OCI-LY7 (cell line): Measurements from ENCODE around the gene MAML3. TPM values are rescaled to one million over a fixed set of nuclear protein-coding genes. Genes with fewer than 3 reads are reported as not detected.

Experiments used
- BruUV-seq: library from RNA; stranded (reverse); fragments of 400-500 nt; replicated peaks from 2 replicates; lab custom pipeline; 2021; lab: Mats Ljungman, UMichigan
- CTCF ChIA-PET: fragments of 300-600 bp; sonication (Branson Sonifier 250); formaldehyde crosslinking; loops from one replicate; lab custom pipeline; 2022; ENCODE audit warnings: antibody characterized with exemption; ENCODE audit not compliant: unreplicated experiment; lab: Charles Lee
- POLR2A ChIA-PET: fragments of 300-600 bp; sonication (Branson Sonifier 250); formaldehyde crosslinking; loops from one replicate; lab custom pipeline; 2022; ENCODE audit warnings: antibody characterized with exemption; lab: Charles Lee
- DNase-seq: peaks from one replicate; pipeline ENCODE4 v3.0.0-alpha.2; 2015; ENCODE audit warnings: low spot score
- H2AFZ ChIP-seq: fragments of 200-600 bp; sonication (generic), shearing (Covaris generic); 2 replicates; pipeline ENCODE4 v1.6.1; 2014; ENCODE audit warnings: mild to moderate bottlenecking, antibody characterized with exemption, low read length, moderate library complexity
- H3K27ac ChIP-seq: fragments of 200-600 bp; sonication (generic); 2 replicates; pipeline ENCODE4 v1.5.1; 2014; ENCODE audit warnings: mixed run types, low read depth, mild to moderate bottlenecking, moderate library complexity, low read length, inconsistent platforms; ENCODE audit not compliant: poor library complexity, severe bottlenecking
- H3K36me3 ChIP-seq: fragments of 200-600 bp; sonication (generic); 2 replicates; pipeline ENCODE4 v1.6.1; 2014; ENCODE audit warnings: mild to moderate bottlenecking, antibody characterized with exemption, low read length, moderate library complexity, mixed read lengths; ENCODE audit not compliant: insufficient read depth
- H3K4me1 ChIP-seq: fragments of 200-600 bp; sonication (generic); 2 replicates; pipeline ENCODE4 v1.5.1; 2014; ENCODE audit warnings: mild to moderate bottlenecking, low read length; ENCODE audit not compliant: insufficient read depth, poor library complexity, severe bottlenecking
- H3K4me2 ChIP-seq: fragments of 200-600 bp; sonication (generic); 2 replicates; pipeline ENCODE4 v1.6.1; 2014; ENCODE audit warnings: mild to moderate bottlenecking, low read length
- H3K4me3 ChIP-seq: fragments of 200-600 bp; sonication (generic); 2 replicates; pipeline ENCODE4 v1.5.1; 2014; ENCODE audit warnings: mild to moderate bottlenecking, low read depth, low read length; ENCODE audit not compliant: poor library complexity, severe bottlenecking
- H3K79me2 ChIP-seq: fragments of 200-600 bp; sonication (generic); 2 replicates; pipeline ENCODE4 v1.6.1; 2016; ENCODE audit warnings: low read depth, mild to moderate bottlenecking, low read length, moderate library complexity, mixed read lengths; ENCODE audit not compliant: insufficient read depth
- H3K9me2 ChIP-seq: fragments of 200-600 bp; sonication (generic); 2 replicates; pipeline ENCODE4 v1.6.1; 2016; ENCODE audit warnings: mild to moderate bottlenecking, low read length, mixed read lengths; ENCODE audit not compliant: insufficient read depth
- H3K9me3 ChIP-seq: fragments of 200-600 bp; sonication (generic); 2 replicates; pipeline ENCODE4 v1.6.1; 2014; ENCODE audit warnings: mild to moderate bottlenecking, mixed run types, low read length, mixed read lengths
- H4K20me1 ChIP-seq: fragments of 200-600 bp; sonication (generic); 2 replicates; pipeline ENCODE4 v1.6.1; 2014; ENCODE audit warnings: mild to moderate bottlenecking, antibody characterized with exemption, low read length, moderate library complexity, mixed read lengths; ENCODE audit not compliant: insufficient read depth
- CTCF ChIP-seq: fragments of 200-600 bp; sonication (generic); conservative IDR thresholded peaks from 2 replicates; pipeline ENCODE4 v1.5.1; 2014; ENCODE audit warnings: mild to moderate bottlenecking, antibody characterized with exemption, low read length, moderate library complexity, mixed read lengths
- EZH2phosphoT487 ChIP-seq: fragments of 200-600 bp; sonication (generic); IDR thresholded peaks from 2 replicates; pipeline ENCODE4 v1.6.1; 2018; ENCODE audit warnings: low read depth, borderline replicate concordance, mild to moderate bottlenecking, mixed run types, antibody characterized with exemption, low read length, moderate library complexity, mixed read lengths
- intact Hi-C: fragments of 100-400 bp; cut with micrococcal nuclease; formaldehyde crosslinking; loops from one replicate; pipeline ENCODE4 v1.10.0; 2022; ENCODE audit not compliant: unreplicated experiment
- total RNA-seq, 2 experiments: library from RNA; depleted of rRNA in 1 of 2; stranded (reverse); fragments of >200 nt in 1 of 2; shearing (Covaris generic) in 1 of 2; gene quantifications; 2 replicates each; pipeline ENCODE4 v1.2.3, GENCODE V29; 2014 to 2022

The MAML3 gene
- total RNA-seq, 2 experiments from 2014 or later: 0.80 to 1.2 TPM

- no TSS peak for BruUV-seq
- no peaks in the 10 kb centered on the region for H4K20me1 ChIP-seq
- intact Hi-C loops: no loop called here
- no peak overlapping the region for H3K4me3 ChIP-seq
- H3K36me3 ChIP-seq: no peaks in the 10 kb centered on the region
- no peak overlapping the region for H2AFZ ChIP-seq
- DNase-seq: no peak
- no peaks in the 10 kb centered on the region for H3K9me2 ChIP-seq
- ChIA-PET POLR2A (no interaction called here), CTCF (no interaction called here)
- no peaks in the 10 kb centered on the region for H3K9me3 ChIP-seq
- no peaks in the 10 kb centered on the region for H3K79me2 ChIP-seq
- H3K4me2 ChIP-seq: no peak overlapping the region
- no peaks in the 10 kb centered on the region for H3K4me1 ChIP-seq
- TF ChIP-seq CTCF (no peak), EZH2phosphoT487 (no peak)
- no peak overlapping the region for H3K27ac ChIP-seq
Observed at GRCh38 chr4:139859876-139860275, 294.1 kb downstream of the MAML3 start.

- TF ChIP-seq CTCF (no peak), EZH2phosphoT487 (no peak)
- no peak for DNase-seq
- Histone ChIP-seq H3K9me2 (no peaks in the 10 kb centered on the region), H3K4me3 (no peak overlapping the region), H3K79me2 (no peaks in the 10 kb centered on the region), H3K27ac (no peak overlapping the region), H3K4me1 (no peaks in the 10 kb centered on the region), H3K9me3 (no peaks in the 10 kb centered on the region), H3K36me3 (no peaks in the 10 kb centered on the region), H4K20me1 (no peaks in the 10 kb centered on the region), H2AFZ (no peak overlapping the region), H3K4me2 (no peak overlapping the region)
- CTCF ChIA-PET: no interaction called here
- POLR2A ChIA-PET: no interaction called here
- intact Hi-C loops: no loop called here
- no TSS peak for BruUV-seq
Observed at GRCh38 chr4:139858436-139859205, 295.4 kb downstream of the MAML3 start.

GRCh38 chr4:139857977-139858376 lies 296.0 kb downstream of the MAML3 start:
- H3K4me2 ChIP-seq: no peak overlapping the region
- H3K4me1 ChIP-seq: no peaks in the 10 kb centered on the region
- no TSS peak for BruUV-seq

More at GRCh38 chr4:139857977-139858376, 296.0 kb downstream of the MAML3 start:
- TF ChIP-seq EZH2phosphoT487: no peak
- no peak for TF ChIP-seq CTCF
- ChIA-PET POLR2A (interaction anchor here (1.3 kb wide), 1 partner anchor 9 kb away, joined by 5 read pairs; no protein-coding TSS in a partner anchor), CTCF (no interaction called here)
- no peak overlapping the region for H3K4me3 ChIP-seq
- no peaks in the 10 kb centered on the region for H3K79me2 ChIP-seq
- no peak for DNase-seq
- no peak overlapping the region for H3K27ac ChIP-seq
- H4K20me1 ChIP-seq: no peaks in the 10 kb centered on the region
- intact Hi-C loops: no loop called here
- H2AFZ ChIP-seq: no peak overlapping the region
- no peaks in the 10 kb centered on the region for H3K36me3 ChIP-seq
- H3K9me2 ChIP-seq: no peaks in the 10 kb centered on the region
- H3K9me3 ChIP-seq: no peaks in the 10 kb centered on the region
